NT2/D1 (cell line): Measurements from ENCODE around the gene MED12.

Experiments
- SUZ12 ChIP-seq: IDR thresholded peaks from 2 replicates; pipeline ENCODE4 v1.6.1; 2011; ENCODE audit not compliant: insufficient read length, insufficient read depth; ENCODE audit errors: extremely low read depth
- YY1 ChIP-seq: IDR thresholded peaks from 2 replicates; pipeline ENCODE4 v1.6.1; 2011; ENCODE audit not compliant: insufficient read length, insufficient read depth
- ZNF274 ChIP-seq: IDR thresholded peaks from 2 replicates; pipeline ENCODE4 v1.6.1; 2011; ENCODE audit warnings: mild to moderate bottlenecking, low read depth, low read length

DNA sequence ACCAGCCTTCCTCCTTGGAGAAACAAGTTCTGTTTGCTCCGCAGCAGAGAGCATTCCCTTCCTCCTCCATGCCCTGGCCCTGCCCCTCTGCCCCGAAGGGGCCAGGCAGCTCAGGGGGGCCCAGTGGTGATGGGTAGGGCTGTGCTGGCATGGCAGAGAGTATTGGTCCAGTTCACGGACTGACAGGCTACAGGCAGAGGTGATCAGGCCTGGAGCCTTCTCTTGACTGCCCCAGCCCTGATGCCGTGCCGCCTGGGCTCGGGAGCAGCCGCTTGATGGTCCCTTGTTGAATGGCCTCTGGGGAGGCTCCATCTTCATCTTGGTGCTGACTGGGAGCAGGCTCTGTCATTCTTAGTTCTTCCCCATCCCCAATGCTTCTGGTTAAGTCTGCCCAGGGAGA is 35.8 kb downstream of the MED12 start:
- TF ChIP-seq SUZ12 (no peak), ZNF274 (no peak), YY1 (no peak)
